Activated effector memory CD4-positive, alpha-beta T cell treated with anti-CD3 and anti-CD28 coated beads, Interleukin-2, amount 50 U/mL, for 16 hours (primary cell): Measurements from ENCODE around the gene RNF11.
A peak's percentile ranks its signal among the peaks of the same experiment; 100 is the strongest.

Experiments used
- DNase-seq: peaks from one replicate; pipeline ENCODE4 v3.0.0-alpha.2; 2020

RNF11 gene

DNA sequence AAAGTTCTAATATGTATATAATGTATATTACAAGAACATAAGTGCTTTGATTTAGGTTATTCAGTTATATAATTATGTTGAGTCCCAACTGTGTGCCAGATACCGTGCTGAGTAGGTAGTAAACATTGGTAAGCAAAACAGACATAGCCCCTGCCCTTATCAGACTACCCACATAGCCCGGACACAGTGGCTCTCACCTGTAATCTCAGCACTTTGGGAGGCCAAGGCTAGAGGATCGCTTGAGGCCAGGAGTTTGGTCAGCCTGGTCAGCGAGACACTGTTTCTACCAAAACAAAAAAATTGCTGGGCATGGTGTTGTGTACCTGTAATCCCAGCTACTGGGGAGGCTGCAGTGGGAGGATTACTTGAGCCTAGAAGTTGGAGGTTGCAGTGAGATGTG lies 30.7 kb downstream of the RNF11 start:
- no peak for DNase-seq

DNA sequence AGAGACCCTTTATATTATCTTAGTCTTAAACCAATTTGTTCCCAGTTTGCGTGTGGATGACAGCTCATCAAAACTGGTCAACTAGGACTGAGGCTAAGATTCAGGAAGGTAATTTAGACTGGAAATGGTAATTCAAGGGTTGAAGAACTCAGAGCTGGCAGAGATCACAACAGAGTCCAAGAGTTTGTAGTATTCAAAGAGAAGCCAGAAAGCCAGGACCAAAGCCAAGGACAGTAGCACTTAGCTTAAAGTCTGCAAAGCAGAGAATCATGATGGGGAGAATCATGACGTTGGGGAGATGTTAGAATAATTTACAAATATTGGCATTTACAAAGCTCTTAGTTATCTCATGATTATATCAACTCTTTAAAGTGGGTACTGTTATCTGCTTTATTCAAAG lies 32.6 kb downstream of the RNF11 start:
- no peak for DNase-seq

DNA sequence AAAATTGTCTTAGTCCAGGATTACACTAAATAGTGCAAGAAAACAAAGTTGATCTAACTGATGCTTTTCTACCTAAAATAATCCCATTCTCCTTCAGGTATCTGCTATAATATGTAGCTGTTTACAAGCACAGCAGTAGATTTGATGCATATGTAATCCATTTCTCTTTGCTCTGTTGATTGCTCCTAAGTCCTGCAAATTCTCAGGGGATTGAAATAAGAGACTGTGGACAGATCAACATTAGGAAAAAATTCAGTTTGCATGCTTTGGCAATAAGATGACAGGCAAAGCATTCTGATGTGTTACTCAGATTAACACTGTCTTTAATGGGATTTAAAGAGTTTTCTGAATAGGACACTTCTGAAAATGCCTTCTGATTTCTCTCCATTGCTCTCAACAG lies 34.7 kb downstream of the RNF11 start:
- DNase-seq, result no peak

DNA sequence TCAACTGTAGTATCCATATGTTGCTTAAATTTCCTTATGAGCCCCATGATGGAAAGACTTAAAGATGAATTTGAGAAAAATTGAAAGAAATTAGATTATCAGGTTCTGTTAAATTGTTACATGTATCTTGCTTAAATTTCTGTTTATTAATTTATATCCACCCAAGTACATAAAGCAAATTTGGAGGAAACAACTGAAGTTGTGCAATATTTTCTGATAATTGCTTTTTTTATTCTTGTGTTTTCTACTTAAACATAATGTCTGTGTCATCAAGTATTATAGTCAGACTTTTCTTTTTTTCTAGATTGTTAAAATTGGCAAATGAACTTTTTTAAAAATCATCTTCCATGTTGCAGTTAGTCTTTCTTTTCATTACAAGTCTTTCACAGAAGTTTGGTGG lies 36.8 kb downstream of the RNF11 start:
- DNase-seq, result no peak

GRCh38 chr1:51274676-51275075 lies 38.6 kb downstream of the RNF11 start:
- no peak for DNase-seq

- no peak for DNase-seq
Observed at GRCh38 chr1:51276286-51276685, 40.2 kb downstream of the RNF11 start.

GRCh38 chr1:51280321-51280978 lies 44.4 kb downstream of the RNF11 start:
- no peak for DNase-seq

DNA sequence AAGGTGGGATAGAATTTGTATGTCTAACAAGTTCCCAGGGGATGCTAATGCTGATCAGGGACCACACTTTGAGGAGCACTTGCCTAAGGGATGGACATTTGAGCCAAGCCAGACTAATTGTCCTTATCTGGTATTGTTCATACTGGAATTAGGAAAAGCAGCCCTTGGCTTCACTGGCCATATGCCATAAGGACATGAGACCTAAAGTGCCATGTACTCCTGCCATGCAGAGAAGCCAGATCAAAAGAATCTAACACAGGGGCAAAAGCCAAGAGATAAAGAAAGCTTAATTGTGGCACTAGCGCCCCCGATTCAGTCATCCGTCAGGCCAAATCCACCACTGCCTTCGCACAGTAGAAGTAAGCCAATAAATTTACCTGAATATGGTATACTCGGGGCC lies 45.7 kb downstream of the RNF11 start:
- DNase-seq, result no peak

- DNase-seq, result no peak
Observed at GRCh38 chr1:51282605-51283004, 46.5 kb downstream of the RNF11 start.

DNA sequence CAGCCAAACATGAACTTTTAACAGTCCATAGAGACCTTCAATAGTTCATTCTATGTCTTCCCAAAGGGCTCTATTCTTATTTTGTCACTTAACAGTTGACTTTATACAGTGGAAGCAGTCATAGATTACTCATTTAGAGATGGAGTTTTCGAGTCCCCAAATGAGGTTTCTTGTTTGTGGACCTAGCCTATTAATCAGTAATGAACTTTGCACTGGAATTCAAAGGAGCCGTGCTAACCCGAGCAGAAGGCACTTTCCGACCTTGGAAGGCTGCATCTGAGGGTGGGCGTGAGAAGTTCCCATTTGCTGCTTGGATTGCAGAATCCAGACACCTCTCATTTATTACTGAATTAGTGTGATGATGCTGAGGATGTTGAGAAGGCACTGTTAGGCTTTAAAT lies 47.9 kb downstream of the RNF11 start:
- no peak for DNase-seq

DNA sequence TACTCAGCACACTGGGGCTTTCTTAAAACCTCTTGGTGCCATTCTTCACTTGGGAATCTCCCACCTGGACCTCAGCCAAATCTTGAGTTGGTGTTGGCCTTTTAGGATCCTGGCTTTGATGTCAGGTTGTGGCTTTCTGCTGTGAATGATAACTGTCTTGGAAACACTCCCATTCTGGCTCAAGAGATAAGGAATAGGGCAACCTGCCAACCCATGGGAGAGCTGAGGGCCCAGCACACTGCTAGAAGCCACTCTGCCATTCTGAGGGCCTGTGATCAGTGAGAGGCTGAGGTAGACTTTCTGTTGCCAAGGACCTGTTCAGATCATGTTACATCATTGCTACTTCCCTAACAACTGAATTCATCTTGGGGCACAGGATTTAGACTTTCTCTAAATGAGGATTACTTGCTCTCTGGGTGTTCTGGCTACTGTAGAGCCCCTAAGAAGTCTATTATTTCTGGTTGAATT lies 48.4 kb downstream of the RNF11 start:
- DNase-seq, result no peak

DNA sequence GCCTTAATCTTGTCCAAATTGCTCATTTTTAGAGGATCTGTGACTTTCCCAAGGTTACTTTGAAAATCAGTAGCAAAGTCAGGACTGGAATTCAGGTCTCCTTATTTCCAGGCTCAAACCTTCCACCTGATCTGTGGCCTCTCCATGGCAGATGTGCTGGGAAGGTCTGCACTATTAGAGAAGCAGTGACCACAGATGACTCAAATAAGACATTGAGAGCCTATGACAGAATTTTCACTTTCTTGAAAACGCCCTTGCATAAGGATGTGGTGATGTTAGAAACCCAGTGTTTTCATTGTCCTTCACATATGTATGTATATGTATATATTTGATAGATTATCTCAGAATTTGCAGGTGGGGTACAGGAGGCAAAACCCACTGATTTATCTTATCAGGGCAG lies 49.0 kb downstream of the RNF11 start:
- DNase-seq, result no peak

DNA sequence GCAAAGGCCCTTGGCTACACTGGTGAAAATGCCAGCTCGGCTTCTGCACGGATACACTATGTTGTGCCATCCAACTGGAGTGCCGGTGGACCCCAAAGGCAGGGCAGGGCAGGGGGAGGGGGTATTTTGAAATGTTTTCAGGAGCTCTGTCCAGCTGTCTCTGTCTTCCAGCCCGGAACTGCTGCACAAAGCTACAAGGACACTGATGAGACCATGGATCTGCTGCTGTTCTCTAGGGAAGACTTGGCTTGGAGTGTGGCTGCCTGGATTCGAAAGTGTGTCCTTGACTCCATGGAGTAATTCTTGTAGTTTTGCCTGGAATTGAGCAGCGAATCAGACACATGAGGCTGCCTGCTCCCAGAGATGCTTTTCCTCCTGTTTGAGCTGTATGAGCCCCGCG lies 51.9 kb downstream of the RNF11 start:
- DNase-seq, result no peak

- no peak for DNase-seq
Observed at GRCh38 chr1:51288578-51288977, 52.5 kb downstream of the RNF11 start.

GRCh38 chr1:51289676-51290488 lies 53.8 kb downstream of the RNF11 start:
- no peak for DNase-seq

DNA sequence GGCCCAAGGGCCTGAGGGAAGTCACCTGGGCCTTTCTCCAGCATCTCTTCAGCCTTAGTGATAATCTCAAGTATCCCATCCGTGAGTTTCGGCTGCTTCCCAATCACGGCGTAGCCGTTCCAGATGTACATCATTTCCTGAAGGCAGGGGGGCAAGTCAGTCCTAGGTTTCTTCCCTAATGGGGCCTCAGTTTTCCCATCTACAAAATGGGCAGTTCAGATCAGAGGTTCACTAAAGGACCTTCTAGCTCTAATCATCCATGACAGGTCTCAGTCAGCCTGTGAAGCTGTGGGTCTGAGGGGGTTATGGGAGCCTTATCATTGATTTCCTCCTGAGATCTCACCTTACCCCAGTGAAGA lies 54.4 kb downstream of the RNF11 start:
- DNase-seq, result no peak

- peak; percentile 41 for DNase-seq
Observed at GRCh38 chr1:51293898-51294515, 57.9 kb downstream of the RNF11 start.

DNA sequence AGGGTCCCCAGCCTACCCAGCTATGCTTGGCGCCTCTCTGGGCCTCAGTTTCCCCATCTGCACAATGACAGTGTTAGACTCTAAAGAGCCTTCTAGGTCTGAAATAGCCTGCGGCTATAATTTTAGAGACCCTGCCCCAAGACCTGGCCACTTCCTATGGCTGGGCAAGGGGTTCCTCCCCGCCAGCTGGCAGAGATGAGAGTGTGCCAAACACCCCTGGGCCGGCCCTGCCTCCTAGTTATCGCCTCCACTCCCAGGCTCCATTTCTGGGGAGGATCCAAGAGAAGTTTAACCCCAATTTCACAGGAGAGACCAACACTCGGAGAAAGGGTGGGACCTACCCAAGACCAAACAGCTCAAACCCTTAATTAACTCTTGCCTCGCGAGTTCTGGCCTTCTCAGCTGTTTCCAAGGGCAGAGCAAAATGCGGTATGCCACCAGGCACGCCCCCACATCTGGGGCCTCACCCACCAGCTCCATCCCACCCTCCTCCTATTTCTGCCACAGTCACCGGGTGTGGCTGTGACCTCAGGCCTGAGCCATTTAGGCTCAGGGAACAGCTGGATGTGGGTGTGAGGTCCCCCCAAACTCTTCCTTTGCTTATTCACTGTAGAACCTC lies 58.6 kb downstream of the RNF11 start:
- DNase-seq, result peak; percentile 16

- DNase-seq, result peak; percentile 60
Observed at GRCh38 chr1:51295926-51296325, 59.9 kb downstream of the RNF11 start.

DNA sequence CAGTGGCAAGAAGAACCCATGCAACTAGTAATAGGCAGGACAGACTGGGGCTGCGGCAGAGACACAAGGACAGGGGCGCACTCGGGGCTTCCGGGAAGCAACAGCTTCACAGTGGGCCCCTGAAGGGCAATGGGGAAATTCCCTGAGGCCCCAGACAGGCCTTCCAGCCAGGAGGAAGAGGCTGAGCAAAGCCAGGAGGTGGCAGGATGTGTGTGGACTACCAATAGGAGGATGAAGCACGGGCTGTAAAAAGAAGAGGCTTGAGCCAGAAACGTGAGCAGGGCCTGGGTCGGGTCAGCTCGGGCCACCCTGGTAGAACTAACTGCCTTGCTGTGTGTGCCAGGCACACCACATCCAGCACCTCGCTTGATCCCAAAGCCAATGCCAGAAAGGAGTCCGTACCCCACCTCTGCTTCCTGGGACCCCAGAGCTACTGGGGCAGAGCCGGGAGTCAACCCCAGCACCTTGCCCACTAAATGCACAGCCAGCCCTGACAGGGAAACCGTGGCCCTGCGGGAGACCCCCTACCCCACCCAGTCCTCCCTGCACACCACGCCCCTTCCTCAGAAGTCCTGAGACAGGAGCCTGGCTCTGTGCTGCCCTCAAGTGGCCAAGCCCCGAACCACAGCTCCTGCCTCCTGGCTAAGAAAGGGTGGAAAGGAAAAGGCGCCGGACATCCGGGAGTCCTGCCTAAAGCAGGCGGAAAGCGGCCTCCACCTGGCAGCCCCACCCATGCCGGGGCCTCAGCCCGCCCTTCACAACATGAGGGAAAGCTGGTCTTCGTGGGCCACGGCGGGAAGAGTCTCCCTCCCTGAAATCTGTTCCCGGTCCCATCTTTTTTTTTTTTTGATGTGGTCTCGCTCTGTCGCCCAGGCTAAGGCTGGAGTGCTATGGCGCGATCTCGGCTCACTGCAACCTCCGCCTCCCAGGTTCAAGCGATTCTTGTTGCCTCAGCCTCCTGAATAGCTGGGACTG lies 60.6 kb downstream of the RNF11 start:
- peak; percentile 89 for DNase-seq

- peak; percentile 54 for DNase-seq
Observed at GRCh38 chr1:51297401-51298321, 61.6 kb downstream of the RNF11 start.
